Parathyroid adenoma (tissue), 2 donors: ENCODE data around the gene GFOD2.

Experiments used
- H2AFZ ChIP-seq: fragments of 300-600 bp; sonication (generic); one replicate; pipeline ENCODE4 v1.7.0; 2017; ENCODE audit warnings: antibody characterized with exemption, mild to moderate bottlenecking
- H3K27ac ChIP-seq: fragments of 300-600 bp; sonication (generic); one replicate; pipeline ENCODE4 v1.7.0; 2017
- H3K27me3 ChIP-seq: fragments of 300-600 bp; sonication (generic); one replicate; pipeline ENCODE4 v1.7.0; 2017; ENCODE audit warnings: low read length; ENCODE audit not compliant: control insufficient read depth, insufficient read depth
- H3K36me3 ChIP-seq: fragments of 300-600 bp; sonication (generic); one replicate; pipeline ENCODE4 v1.7.0; 2017; ENCODE audit warnings: low read length; ENCODE audit not compliant: control insufficient read depth, insufficient read depth
- H3K4me1 ChIP-seq: fragments of 300-600 bp; sonication (generic); one replicate; pipeline ENCODE4 v1.7.0; 2017; ENCODE audit warnings: control low read depth
- H3K4me2 ChIP-seq: fragments of 300-600 bp; sonication (generic); one replicate; pipeline ENCODE4 v1.7.0; 2017; ENCODE audit warnings: low read length
- H3K4me3 ChIP-seq: fragments of 300-600 bp; sonication (generic); one replicate; pipeline ENCODE4 v1.7.0; 2017; ENCODE audit warnings: low read depth, low read length
- H3K79me2 ChIP-seq: fragments of 300-600 bp; sonication (generic); one replicate; pipeline ENCODE4 v1.7.0; 2017; ENCODE audit warnings: control low read depth
- H3K9ac ChIP-seq: fragments of 300-600 bp; sonication (generic); one replicate; pipeline ENCODE4 v1.7.0; 2017; ENCODE audit warnings: mild to moderate bottlenecking
- H3K9me3 ChIP-seq: fragments of 300-600 bp; sonication (generic); one replicate; pipeline ENCODE4 v1.7.0; 2017; ENCODE audit warnings: low read length; ENCODE audit not compliant: control insufficient read depth
- TF ChIP-seq, protein P1 (sequence below): fragments of 300-600 bp; sonication (generic); IDR thresholded peaks from one replicate; pipeline ENCODE4 v1.7.0; 2017; ENCODE audit warnings: antibody characterized with exemption, mild to moderate bottlenecking
- donor health status: primary hyperparathyroidism.

The GFOD2 gene

DNA sequence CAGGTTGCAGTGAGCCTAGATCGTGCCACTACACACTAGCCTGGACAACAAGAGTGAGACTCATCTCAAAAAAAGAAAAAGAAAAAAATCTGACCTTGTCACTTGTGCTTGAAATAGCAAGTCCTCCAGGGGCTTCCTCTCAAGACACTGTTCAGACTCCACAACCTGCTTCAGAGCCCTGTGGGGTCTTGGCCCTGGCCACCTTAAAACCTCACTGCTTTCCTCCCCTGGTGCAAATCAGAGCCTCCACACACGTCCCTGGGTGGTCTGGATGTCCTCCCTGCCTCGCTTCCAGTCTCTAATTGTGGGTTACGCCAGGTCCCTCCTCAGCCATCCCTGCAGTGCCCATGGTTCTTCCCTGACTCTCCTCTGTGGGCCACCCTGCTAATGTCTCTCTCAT, 63.8 kb downstream of the GFOD2 start:
- no peak overlapping the region for H3K4me2 ChIP-seq
- no peaks in the 10 kb centered on the region for H3K4me1 ChIP-seq
- no peak overlapping the region for H2AFZ ChIP-seq
- H3K27ac ChIP-seq, result no peak overlapping the region
- no peaks in the 10 kb centered on the region for H3K27me3 ChIP-seq
- H3K79me2 ChIP-seq, result no peaks in the 10 kb centered on the region
- TF ChIP-seq, protein P1, sequence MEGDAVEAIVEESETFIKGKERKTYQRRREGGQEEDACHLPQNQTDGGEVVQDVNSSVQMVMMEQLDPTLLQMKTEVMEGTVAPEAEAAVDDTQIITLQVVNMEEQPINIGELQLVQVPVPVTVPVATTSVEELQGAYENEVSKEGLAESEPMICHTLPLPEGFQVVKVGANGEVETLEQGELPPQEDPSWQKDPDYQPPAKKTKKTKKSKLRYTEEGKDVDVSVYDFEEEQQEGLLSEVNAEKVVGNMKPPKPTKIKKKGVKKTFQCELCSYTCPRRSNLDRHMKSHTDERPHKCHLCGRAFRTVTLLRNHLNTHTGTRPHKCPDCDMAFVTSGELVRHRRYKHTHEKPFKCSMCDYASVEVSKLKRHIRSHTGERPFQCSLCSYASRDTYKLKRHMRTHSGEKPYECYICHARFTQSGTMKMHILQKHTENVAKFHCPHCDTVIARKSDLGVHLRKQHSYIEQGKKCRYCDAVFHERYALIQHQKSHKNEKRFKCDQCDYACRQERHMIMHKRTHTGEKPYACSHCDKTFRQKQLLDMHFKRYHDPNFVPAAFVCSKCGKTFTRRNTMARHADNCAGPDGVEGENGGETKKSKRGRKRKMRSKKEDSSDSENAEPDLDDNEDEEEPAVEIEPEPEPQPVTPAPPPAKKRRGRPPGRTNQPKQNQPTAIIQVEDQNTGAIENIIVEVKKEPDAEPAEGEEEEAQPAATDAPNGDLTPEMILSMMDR, result no peak
- no peaks in the 10 kb centered on the region for H3K36me3 ChIP-seq
- no peaks in the 10 kb centered on the region for H3K9me3 ChIP-seq
- no peak overlapping the region for H3K9ac ChIP-seq
- no peak overlapping the region for H3K4me3 ChIP-seq

DNA sequence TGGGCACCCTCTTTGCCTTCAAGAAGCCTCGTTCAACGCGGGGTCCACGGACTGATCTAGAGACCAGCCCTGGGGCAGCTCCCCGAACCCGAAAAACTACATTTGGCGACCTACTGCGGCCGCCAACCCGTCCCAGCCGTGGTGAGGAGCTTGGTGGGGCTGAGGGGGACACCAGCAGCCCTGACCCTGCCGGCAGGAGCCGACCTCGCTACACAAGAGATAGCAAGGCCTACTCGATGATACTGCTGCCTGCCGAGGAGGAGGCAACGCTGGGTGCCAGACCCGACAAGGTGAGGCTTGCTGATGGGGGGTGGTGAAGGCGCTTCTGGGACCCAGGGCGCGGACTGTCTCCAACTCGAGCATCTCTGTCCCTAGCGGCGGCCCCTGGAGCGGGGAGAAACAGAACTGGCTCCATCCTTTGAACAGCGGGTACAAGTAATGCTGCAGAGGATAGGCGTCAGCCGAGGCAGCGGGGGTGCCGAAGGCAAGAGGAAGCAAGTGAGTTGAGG, 64.7 kb downstream of the GFOD2 start:
- H3K4me1 ChIP-seq, result no peaks in the 10 kb centered on the region
- H3K36me3 ChIP-seq, result no peaks in the 10 kb centered on the region
- no peak overlapping the region for H3K9ac ChIP-seq
- TF ChIP-seq, protein P1, result no peak
- no peaks in the 10 kb centered on the region for H3K27me3 ChIP-seq
- no peak overlapping the region for H2AFZ ChIP-seq
- H3K27ac ChIP-seq, result no peak overlapping the region
- no peaks in the 10 kb centered on the region for H3K9me3 ChIP-seq
- no peaks in the 10 kb centered on the region for H3K79me2 ChIP-seq
- H3K4me3 ChIP-seq, result no peak overlapping the region
- H3K4me2 ChIP-seq, result no peak overlapping the region

DNA sequence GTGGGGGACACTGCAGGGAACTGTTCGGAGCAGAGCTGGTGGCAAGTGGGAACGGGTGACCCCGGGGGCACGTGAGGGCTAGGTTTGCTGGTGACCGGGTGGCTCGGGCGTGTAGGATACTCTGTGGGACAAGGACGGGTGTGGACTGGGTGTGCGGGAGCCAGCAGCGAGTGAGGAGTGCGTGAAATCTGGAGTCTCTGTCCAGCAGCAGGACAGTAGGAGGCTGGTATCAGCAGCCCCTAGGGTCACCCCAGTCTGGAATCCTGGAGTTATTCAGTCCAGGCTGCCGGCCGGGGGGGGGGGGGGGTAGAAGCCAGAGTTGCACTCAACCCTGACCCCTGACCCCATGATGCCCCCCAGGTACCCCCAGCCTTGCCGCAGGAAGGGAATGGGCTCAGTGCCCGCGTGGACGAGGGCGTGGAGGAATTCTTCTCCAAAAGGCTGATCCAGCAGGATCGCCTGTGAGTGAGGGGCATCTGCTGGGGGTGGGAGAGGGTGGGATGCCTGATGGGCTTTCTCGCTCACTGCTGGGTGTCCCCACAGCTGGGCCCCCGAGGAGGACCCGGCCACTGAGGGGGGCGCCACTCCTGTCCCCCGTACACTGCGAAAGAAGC, 65.2 kb downstream of the GFOD2 start:
- Histone ChIP-seq H2AFZ (peak overlapping the region; percentile 81), H3K4me1 (no peaks in the 10 kb centered on the region), H3K36me3 (no peaks in the 10 kb centered on the region), H3K27me3 (peaks cover under 1% of the 10 kb centered on the region), H3K4me2 (peak overlapping the region; percentile 42), H3K9me3 (no peaks in the 10 kb centered on the region), H3K27ac (no peak overlapping the region), H3K9ac (no peak overlapping the region), H3K4me3 (no peak overlapping the region), H3K79me2 (no peaks in the 10 kb centered on the region)
- TF ChIP-seq, protein P1, result no peak

DNA sequence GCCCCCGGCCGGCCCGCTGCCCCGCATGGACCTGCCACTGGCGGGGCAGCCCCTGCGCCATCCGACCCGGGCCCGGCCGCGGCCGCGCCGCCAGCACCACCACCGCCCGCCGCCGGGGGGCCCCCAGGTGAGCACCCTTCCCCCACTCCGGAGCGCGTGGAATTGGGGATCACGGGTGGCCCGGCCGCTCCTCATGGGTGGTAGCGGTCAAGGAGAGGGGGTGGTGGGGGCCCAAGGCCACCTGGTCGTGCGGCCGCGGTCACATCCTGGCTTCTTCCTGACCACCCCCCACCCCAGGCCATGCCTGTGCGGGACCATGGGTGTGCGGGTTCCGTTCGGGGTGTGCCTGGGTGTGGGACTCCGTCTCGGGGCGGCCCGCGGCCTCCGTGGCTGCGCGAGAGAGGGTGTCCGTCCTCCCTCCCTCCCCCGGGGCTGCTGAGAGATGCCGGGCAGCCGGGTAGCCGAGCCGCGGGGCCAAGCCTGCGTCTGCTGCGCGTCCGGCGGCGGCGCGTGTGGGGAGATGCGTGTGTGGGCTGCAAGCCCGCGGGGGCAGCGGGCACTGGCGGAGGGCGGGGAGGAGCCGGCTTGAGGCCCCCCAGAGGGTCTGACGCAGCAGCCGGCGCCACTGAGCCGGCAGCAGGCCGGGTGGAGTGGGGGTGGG, 65.9 kb downstream of the GFOD2 start:
- TF ChIP-seq, protein P1, result peak; percentile 32
- Histone ChIP-seq H3K36me3 (no peaks in the 10 kb centered on the region), H3K4me3 (peak overlapping the region; percentile 16), H3K27me3 (peaks cover 6% of the 10 kb centered on the region), H3K9me3 (no peaks in the 10 kb centered on the region), H3K79me2 (no peaks in the 10 kb centered on the region), H3K9ac (peak overlapping the region; percentile 35), H2AFZ (peak overlapping the region; percentile 81), H3K4me1 (no peaks in the 10 kb centered on the region), H3K27ac (no peak overlapping the region), H3K4me2 (peak overlapping the region; percentile 42)
